ENCODE data around the gene KIZ.
"Not testable (repeated sequence)": the region's sequence is repeated elsewhere in the genome, so short reads cannot be mapped to it uniquely, and the experiment has no call there.

The KIZ gene

GRCh38 chr20:21136015-21136732, 10.3 kb downstream of the KIZ start:
- no peak overlapping the region for H3K4me3 ChIP-seq (ENCODE audit: low read depth, low read length)

DNA sequence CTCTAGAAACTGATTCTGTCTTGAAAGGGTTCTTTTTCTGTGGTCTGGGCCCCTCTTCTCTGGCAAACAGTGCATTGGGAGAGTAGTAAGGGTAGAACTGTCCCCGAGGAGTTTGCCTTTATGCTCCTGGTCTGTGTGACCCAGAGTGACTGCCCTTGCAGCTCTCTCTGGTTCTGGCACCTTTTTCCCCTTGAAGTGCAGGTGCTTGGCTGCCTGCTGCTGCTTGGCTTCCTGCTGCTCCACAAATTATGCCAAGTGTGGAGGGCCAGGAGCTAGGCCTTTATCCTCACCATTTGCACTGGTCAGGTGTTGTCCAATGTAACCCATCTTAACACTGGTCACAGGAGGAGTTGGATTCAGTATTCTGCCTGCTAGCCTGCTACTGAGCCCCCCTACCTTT, 11.2 kb downstream of the KIZ start:
- H3K4me3 ChIP-seq (ENCODE audit: low read depth, low read length): no peak overlapping the region

- H3K4me3 ChIP-seq (ENCODE audit: low read depth, low read length): no peak overlapping the region
Observed at GRCh38 chr20:21139881-21140566, 14.1 kb downstream of the KIZ start.

DNA sequence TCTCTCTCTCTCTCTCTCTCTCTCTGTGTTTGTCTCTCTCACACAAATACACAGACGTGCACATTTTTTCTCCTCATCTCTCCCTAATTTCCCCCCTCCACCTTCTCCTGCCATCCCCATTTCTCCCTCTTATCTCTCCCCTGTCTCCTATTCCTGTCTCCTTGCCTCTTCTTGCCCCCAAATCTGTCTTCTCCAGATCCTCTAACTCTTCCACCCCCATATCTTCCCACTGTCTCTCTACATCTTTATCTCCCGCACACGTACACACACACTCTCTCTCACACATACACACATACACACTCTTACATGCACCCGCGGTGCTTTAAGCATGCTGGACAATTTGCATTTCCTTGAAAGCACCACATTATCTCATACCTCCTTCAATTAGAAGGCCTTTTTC, 15.9 kb downstream of the KIZ start:
- H3K4me3 ChIP-seq (ENCODE audit: low read depth, low read length): no peak overlapping the region

DNA sequence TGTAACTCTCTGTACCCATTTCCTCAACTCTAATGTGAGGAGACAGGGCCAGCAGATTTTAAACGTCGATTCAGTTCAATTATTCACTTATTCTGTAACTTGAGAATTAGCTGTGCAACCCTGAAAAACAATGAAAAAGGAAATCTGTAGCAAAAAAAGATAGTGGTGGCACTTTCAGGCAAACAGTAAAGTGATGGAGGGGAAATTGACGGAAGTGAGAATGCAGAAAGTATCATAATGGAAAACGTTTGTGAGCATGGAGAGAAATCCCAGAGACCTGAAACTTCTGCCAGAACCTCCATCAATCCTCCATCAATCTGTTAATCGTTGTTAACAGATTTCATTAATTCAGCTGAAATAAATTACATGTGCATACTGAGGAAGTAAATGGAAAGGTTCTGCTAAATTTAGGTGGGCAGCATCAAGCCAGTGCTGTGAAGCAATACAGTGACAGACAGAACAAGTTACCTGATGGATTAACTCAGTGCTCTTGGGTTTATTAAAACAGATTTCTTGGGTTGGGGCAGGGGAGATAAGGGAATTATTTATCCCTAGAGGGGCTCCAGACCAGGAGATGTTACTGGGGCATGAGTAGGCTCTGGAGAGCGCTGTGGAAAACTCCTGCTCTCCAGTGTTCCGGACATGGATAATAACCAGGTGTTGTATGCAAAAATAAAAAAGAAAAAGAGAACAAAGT, 17.5 kb downstream of the KIZ start:
- H3K4me3 ChIP-seq (ENCODE audit: low read depth, low read length): no peak overlapping the region

GRCh38 chr20:21145424-21145823, 19.5 kb downstream of the KIZ start:
- no peak overlapping the region for H3K4me3 ChIP-seq (ENCODE audit: low read depth, low read length)

DNA sequence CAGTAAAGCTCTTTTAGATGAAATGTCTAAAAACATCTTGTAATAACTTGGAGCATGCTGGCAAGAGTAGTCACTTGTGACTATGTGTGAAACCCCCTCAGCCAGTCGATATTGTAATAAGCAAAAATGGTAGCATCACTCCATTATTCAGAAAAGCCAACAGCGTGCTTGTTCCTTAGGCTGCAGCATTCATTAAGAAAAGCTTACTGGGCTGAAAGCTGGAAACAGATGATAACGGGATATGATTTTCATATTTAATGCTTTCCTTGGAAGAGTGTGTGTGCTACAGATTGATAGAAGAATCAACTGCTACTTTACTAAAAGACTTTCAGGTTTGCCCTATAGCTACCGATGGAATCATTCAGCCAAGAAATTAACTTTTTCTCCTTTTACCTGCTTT, 20.3 kb downstream of the KIZ start:
- H3K4me3 ChIP-seq (ENCODE audit: low read depth, low read length): no peak overlapping the region

DNA sequence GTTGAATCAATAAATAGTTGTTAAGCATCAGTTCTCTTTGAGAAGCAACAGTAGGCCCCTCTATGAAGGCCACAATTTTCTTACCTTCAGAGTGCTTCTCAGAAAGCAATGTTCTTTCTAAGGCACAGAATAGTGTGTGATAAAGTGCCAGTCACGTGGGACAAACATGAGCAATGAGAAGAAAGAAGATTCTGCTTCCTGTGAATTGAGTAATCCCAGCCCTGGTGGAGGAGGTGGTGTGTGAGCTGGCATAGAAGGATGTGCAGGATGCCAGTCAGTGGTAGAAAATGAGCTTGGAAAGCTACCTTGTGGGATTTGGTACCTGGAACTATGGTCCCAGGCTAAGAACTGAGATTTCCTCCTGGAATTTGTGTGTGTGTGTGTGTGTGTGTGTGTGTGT, 21.7 kb downstream of the KIZ start:
- H3K4me3 ChIP-seq (ENCODE audit: low read depth, low read length): no peak overlapping the region

GRCh38 chr20:21149344-21149743, 23.5 kb downstream of the KIZ start:
- H3K4me3 ChIP-seq (ENCODE audit: low read depth, low read length): no peak overlapping the region

DNA sequence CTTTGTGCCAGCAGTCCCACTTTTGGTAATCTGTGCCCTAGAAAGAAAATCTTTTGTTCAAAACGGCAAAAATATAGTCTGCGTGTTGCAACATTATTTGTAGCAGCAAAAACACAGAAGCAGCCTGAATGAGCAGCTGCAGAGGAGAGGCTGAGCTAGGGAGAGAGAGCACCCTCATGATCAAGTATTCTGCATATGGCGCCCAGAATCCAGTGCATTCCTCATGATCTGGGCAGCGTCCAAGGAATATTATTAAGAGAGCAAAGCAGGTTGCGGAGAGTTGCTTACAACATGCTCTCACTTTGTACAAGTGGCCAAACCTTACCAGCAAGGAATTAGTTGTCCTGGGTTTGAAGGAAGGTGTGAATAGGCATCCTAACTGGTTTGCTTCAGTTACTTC, 25.9 kb downstream of the KIZ start:
- H3K4me3 ChIP-seq (ENCODE audit: low read depth, low read length): no peak overlapping the region

DNA sequence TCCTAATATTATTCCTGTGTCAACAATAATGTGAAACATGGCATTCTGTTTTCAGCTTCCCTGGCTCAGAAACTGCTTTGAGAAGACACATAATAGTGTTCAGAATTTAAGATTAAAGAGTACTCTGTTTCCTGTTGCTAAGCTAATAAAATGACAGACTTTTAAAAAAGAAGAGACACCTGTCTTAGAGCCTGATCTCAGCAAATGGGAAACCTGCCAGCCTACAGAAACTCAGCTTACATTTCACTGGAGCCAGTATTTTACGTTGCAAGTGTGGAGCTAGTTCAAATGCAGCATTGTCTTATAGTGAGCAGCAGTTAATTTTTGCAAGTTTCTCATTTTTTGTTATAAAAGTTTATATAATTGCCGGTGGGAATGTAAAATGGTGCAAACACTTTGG, 28.8 kb downstream of the KIZ start:
- H3K4me3 ChIP-seq (ENCODE audit: low read depth, low read length): no peak overlapping the region

DNA sequence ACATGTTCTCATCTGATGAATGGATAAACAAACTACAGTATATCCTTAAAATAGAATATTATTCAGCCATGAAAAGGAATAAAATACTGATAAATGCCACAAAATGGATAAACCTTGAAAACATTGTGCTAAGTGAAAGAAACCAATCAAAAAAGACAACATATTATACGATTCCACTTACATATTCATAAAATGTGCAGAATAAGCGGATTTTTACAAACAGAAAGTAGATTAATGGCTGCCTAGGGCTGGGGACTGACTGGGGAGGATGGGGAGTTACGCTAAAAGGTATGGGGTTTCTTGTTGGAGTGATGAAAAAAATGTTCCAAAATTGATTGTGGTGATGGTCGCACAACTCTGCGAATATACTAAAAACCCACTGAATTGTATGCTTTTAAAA, 29.4 kb downstream of the KIZ start:
- no peak overlapping the region for H3K4me3 ChIP-seq (ENCODE audit: low read depth, low read length)

DNA sequence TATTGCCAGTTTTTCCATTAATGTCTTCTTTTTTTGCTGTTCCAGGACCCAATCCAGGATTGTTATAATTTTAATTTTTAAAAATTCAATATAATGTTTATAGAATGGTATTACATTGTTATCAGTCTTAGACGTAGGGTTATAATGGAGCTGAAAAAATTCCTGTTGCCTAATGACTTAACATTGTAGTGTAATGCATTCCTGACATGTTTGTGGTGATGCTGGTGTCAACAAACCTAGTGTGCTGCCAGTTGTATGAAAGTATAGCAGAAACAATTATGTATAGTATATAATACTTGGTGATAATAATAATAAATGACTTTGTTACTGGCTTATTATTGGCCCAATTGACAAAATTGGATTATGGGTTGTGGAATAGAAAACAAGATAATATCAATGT, 30.4 kb downstream of the KIZ start:
- no peak overlapping the region for H3K4me3 ChIP-seq (ENCODE audit: low read depth, low read length)

DNA sequence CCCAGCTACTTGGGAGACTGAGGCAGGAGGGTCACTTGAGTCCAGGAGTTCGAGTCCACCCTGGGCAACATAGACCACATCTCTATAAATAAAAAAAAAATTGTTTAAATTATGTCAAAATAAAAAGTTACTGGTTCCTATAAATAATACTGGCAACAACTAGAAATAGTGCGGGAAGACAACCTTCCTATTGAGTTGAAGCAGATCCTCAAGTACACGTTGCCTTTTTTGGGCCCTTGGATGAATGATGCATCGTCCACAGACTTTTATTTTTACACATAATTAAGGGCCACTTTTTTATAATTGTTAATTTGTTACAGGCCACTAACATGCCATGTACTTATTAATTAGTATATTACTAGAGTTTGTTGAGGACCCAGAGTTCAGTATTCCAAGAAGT, 31.1 kb downstream of the KIZ start:
- H3K4me3 ChIP-seq (ENCODE audit: low read depth, low read length): no peak overlapping the region

DNA sequence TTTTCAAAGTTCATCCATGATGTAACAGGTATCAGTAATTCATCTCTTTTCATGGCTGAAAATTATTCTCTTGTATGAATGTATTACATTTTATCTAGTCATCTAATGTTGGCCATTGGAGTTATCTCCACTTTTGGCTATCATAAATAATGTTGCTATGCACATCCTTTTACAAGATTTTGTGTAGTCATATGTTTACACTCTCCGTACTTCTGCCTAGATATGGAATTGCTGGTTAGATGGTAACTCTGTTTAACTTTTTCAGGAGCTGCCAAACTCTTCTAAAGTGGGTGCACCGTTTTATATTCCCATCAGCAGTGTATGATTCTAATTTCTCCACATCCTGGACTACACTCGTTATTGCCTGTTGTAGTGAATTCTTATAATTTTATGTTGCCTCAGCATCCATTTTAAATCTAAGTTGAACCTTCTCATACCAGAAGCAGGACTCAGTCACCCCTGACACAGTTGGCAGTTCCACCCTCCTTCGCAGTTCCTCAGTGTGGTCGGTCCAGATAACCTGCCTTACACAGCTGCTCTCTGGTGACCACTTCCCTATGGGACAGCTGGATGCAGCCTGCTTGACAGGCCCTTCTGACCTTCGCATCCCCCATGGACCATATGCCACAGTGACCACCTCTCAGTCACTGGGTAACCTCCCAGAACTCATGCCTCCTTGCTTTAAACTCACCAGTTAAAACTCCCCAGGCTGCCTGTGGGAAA, 33.9 kb downstream of the KIZ start:
- H3K4me3 ChIP-seq (ENCODE audit: low read depth, low read length): no peak overlapping the region

DNA sequence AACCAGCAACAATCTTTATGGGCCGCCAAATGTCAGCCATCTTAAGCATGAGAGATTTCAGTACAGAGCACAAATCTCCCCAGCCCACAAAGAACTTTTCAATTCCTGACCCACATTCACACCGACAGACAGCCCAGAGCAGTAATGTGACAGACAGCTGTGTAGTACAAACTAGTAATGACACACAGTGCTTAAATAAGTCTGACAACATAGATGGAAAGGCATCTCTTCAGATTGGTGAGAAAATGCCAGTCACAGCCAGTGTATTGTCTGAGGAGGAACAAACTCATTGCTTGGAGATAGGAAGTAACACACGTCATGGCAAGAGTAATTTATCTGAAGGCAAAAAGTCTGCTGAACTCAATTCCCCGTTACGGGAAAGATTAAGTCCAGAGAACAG, 36.0 kb downstream of the KIZ start:
- H3K4me3 ChIP-seq (ENCODE audit: low read depth, low read length): no peak overlapping the region

DNA sequence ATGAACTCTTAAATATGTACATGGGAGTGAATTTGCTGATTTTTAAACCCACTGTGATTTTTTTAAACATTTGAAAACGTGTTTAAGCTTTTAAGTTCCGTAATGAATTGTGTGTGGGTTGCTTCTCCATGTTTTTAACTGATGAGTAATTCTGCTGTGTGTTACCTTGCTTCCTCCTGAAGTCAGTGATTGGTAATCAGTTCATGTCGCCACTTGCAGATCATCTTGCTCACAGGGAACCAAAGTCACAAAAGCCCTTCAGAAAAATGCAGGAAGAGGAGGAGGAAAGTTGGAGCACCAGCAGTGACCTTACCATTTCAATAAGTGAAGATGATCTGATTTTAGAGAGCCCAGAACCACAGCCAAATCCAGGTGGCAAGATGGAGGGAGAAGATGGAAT, 36.7 kb downstream of the KIZ start:
- H3K4me3 ChIP-seq (ENCODE audit: low read depth, low read length): no peak overlapping the region

DNA sequence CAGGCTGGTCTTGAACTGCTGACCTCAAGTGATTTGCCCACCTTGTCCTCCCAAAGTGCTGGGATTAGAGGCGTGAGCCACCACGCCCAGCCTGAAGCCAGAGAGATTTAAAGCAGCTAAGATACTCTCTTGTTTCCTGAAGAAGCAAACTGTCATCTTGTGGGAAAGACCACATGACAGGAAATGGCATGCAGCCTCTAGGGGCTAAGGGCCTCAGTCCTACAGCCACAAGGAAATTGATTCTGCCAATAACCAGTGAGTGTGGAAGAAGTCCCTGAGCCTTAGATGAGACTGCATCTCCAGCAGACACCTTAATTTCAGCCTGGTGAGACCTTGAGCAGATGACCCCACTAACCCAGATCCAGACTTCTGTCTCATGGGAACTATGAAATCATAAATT, 40.9 kb downstream of the KIZ start:
- no peak overlapping the region for H3K4me3 ChIP-seq (ENCODE audit: low read depth, low read length)

- no peak overlapping the region for H3K4me3 ChIP-seq (ENCODE audit: low read depth, low read length)
Observed at GRCh38 chr20:21167261-21167660, 41.4 kb downstream of the KIZ start.

- not testable (repeated sequence) for H3K4me3 ChIP-seq (ENCODE audit: low read depth, low read length)
Observed at GRCh38 chr20:21168061-21168460, 42.2 kb downstream of the KIZ start.

GRCh38 chr20:21172626-21173025, 46.7 kb downstream of the KIZ start:
- H3K4me3 ChIP-seq (ENCODE audit: low read depth, low read length): no peak overlapping the region

- no peak overlapping the region for H3K4me3 ChIP-seq (ENCODE audit: low read depth, low read length)
Observed at GRCh38 chr20:21173485-21173884, 47.6 kb downstream of the KIZ start.
